HepG2 (cell line): ENCODE measurements around the gene ANKS1A.

Experiments
- KAT2B ChIP-seq: fragments of 150-350 bp; IDR thresholded peaks from 2 replicates; pipeline ENCODE4 v1.6.1; 2014; ENCODE audit warnings: low read depth, low read length, borderline replicate concordance
- POLR2AphosphoS2 ChIP-seq: IDR thresholded peaks from 2 replicates; pipeline ENCODE4 v1.6.1; 2011; ENCODE audit warnings: low read depth, low read length, improper control_type of control experiment
- THAP7 ChIP-seq: sonication (generic); formaldehyde crosslinking; IDR thresholded peaks from 2 replicates; pipeline ENCODE4 v1.8.1; 2023; ENCODE audit warnings: mild to moderate bottlenecking, missing genetic modification reagents
- YY1 ChIP-seq: IDR thresholded peaks from 2 replicates; pipeline ENCODE4 v1.6.1; 2011; ENCODE audit warnings: low read length, low read depth, moderate library complexity, mild to moderate bottlenecking; ENCODE audit not compliant: insufficient read depth, insufficient replicate concordance
- ZBTB25 ChIP-seq: IDR thresholded peaks from 2 replicates; pipeline ENCODE4 v1.6.1; 2018; ENCODE audit warnings: missing genetic modification reagents
- ZBTB43 ChIP-seq: sonication (generic); formaldehyde crosslinking; conservative IDR thresholded peaks from 2 replicates; pipeline ENCODE4 v1.4.0; 2020; ENCODE audit warnings: missing genetic modification reagents
- ZNF138 ChIP-seq: sonication (generic); formaldehyde crosslinking; IDR thresholded peaks from 2 replicates; pipeline ENCODE4 v1.5.0; 2020; ENCODE audit warnings: mild to moderate bottlenecking, low read depth, missing genetic modification reagents
- TF ChIP-seq, protein P1 (sequence below): sonication (generic); formaldehyde crosslinking; IDR thresholded peaks from 2 replicates; pipeline ENCODE4 v1.5.0; 2020; ENCODE audit warnings: mild to moderate bottlenecking, missing genetic modification reagents, moderate library complexity
- TF ChIP-seq, protein P2 (sequence below): IDR thresholded peaks from 2 replicates; pipeline ENCODE4 v1.6.1; 2016

GRCh38 chr6:34967461-34967860 is 78.4 kb downstream of the ANKS1A start:
- TF ChIP-seq, protein P1, sequence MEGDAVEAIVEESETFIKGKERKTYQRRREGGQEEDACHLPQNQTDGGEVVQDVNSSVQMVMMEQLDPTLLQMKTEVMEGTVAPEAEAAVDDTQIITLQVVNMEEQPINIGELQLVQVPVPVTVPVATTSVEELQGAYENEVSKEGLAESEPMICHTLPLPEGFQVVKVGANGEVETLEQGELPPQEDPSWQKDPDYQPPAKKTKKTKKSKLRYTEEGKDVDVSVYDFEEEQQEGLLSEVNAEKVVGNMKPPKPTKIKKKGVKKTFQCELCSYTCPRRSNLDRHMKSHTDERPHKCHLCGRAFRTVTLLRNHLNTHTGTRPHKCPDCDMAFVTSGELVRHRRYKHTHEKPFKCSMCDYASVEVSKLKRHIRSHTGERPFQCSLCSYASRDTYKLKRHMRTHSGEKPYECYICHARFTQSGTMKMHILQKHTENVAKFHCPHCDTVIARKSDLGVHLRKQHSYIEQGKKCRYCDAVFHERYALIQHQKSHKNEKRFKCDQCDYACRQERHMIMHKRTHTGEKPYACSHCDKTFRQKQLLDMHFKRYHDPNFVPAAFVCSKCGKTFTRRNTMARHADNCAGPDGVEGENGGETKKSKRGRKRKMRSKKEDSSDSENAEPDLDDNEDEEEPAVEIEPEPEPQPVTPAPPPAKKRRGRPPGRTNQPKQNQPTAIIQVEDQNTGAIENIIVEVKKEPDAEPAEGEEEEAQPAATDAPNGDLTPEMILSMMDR (CRISPR knock-in tag), result no peak
- TF ChIP-seq YY1 (no peak), ZNF138 (CRISPR knock-in tag) (no peak), THAP7 (CRISPR knock-in tag) (no peak), ZBTB43 (no peak), ZBTB25 (no peak), KAT2B (no peak), POLR2AphosphoS2 (no peak)
- TF ChIP-seq, protein P2, sequence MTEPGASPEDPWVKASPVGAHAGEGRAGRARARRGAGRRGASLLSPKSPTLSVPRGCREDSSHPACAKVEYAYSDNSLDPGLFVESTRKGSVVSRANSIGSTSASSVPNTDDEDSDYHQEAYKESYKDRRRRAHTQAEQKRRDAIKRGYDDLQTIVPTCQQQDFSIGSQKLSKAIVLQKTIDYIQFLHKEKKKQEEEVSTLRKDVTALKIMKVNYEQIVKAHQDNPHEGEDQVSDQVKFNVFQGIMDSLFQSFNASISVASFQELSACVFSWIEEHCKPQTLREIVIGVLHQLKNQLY (CRISPR knock-in tag), result no peak
